Natural killer cell (primary cell): Measurements from ENCODE around the gene PCARE. TPM values are rescaled to one million over a fixed set of nuclear protein-coding genes. Genes with fewer than 3 reads are reported as not detected.

Experiments
- ATAC-seq, 3 donors: fragments of 150-1000 bp in 2 of 3; fragments of 200-7000 bp in 1 of 3; cut with Tn5 transposase; 1 replicate in 1 of 3; 2 replicates in 2 of 3; pipeline ENCODE4 v1.10.0; 2021; ENCODE audit warnings: mild to moderate bottlenecking in 2 of 3, moderate library complexity in 2 of 3
- DNase-seq, 2 donors: peaks; one replicate each; pipeline versions ENCODE4 v3.0.0 to v3.0.0-alpha.2; 2013 to 2021; ENCODE audit warnings: mixed read lengths in 1 of 2
- H3K27ac ChIP-seq: one replicate; pipeline ENCODE4 v1.5.1; 2013; ENCODE audit warnings: mild to moderate bottlenecking, low read length
- H3K27me3 ChIP-seq: one replicate; pipeline ENCODE4 v1.6.1; 2013; ENCODE audit warnings: low read length; ENCODE audit not compliant: control insufficient read depth, insufficient read depth
- H3K36me3 ChIP-seq: one replicate; pipeline ENCODE4 v1.6.1; 2013; ENCODE audit warnings: low read length; ENCODE audit not compliant: control insufficient read depth, insufficient read depth
- H3K4me1 ChIP-seq: one replicate; pipeline ENCODE4 v1.6.1; 2013; ENCODE audit warnings: low read length; ENCODE audit not compliant: control insufficient read depth, insufficient read depth
- H3K4me3 ChIP-seq: one replicate; pipeline ENCODE4 v1.5.1; 2013; ENCODE audit warnings: low read length
- H3K9me3 ChIP-seq: one replicate; pipeline ENCODE4 v1.6.1; 2013; ENCODE audit warnings: low read length; ENCODE audit not compliant: control insufficient read depth, insufficient read depth
- H3K27ac Mint-ChIP-seq, 2 donors: one replicate each; pipeline ENCODE4 v1.8.0; 2022; ENCODE audit warnings: mild to moderate bottlenecking in 2 of 2, mixed read lengths in 2 of 2, moderate library complexity in 1 of 2
- H3K27me3 Mint-ChIP-seq, 2 donors: one replicate each; pipeline ENCODE4 v1.8.0; 2022; ENCODE audit warnings: low read depth in 2 of 2, mixed read lengths in 2 of 2
- H3K36me3 Mint-ChIP-seq: one replicate; pipeline ENCODE4 v1.8.0; 2022; ENCODE audit warnings: mixed read lengths
- H3K4me1 Mint-ChIP-seq, 2 donors: one replicate each; pipeline ENCODE4 v1.8.0; 2022; ENCODE audit warnings: mixed read lengths in 2 of 2
- H3K4me3 Mint-ChIP-seq: one replicate; pipeline ENCODE4 v1.8.0; 2022; ENCODE audit warnings: mild to moderate bottlenecking, moderate library complexity, mixed read lengths
- H3K9me3 Mint-ChIP-seq, 2 donors: one replicate each; pipeline ENCODE4 v1.8.0; 2022; ENCODE audit warnings: mixed read lengths in 2 of 2
- WGBS: methylation state at CpG from one replicate; pipeline ENCODE4 v1.1.7; 2013; ENCODE audit warnings: missing lambda C conversion rate; ENCODE audit not compliant: insufficient coverage; 5-methylcytosine and 5-hydroxymethylcytosine counted together
- intact Hi-C: fragments of 100-400 bp; cut with micrococcal nuclease; formaldehyde crosslinking; loops from one replicate; pipeline ENCODE4 v1.14.2; 2022
- total RNA-seq, 4 donors: library from RNA; stranded (reverse); fragments of 120-200 nt in 1 of 4; gene quantifications; one replicate each; pipeline versions ENCODE4 v1.2.3 to v1.2.4, GENCODE V29; 2013 to 2022
- TF ChIP-seq, protein P1 (sequence below): fragments of 200-600 bp; IDR thresholded peaks from one replicate; pipeline ENCODE4 v1.8.0; 2022; ENCODE audit warnings: antibody characterized with exemption

The PCARE gene
- total RNA-seq, 3 donors from 2014 or later (not counting 1 experiment from before 2014, with no cell fraction given) = not detected

DNA sequence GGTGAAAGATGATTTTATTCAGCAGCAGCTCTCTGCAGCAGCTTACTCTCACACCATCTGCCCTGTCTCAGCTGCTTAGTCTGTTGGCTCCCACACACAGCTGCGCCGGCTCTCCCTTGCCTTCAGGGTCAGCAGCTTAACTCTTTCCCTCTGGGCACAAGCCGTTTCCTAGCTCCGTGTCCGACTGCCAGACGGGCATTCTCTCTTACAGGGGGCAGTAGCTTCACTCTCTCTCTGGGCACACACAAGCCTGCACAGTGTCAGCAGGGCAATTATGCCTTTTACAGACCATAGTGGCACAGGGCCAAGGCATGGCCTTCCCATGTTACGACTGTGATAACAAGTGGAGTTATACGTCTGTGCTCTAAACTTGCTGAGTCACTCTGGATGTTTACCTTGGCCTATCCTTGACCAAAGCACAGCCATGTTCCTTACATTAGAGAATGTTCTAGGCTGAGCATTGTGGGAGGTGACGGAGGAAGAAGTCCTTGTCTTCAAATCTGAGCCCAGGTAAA is 31.7 kb downstream of the PCARE start:
- intact Hi-C loops = no loop called here
- WGBS = 95% methylated on average over 9 of the region's 9 CpGs
- H3K9me3 ChIP-seq = no peaks in the 10 kb centered on the region
- H3K4me1 ChIP-seq = no peaks in the 10 kb centered on the region
- H3K27me3 Mint-ChIP-seq = no peaks in the 10 kb centered on the region
- H3K36me3 ChIP-seq = peaks cover 18% of the 10 kb centered on the region
- ATAC-seq (no peak), DNase-seq (no peak)
- H3K4me1 Mint-ChIP-seq = peaks cover 0 to 17% of the 10 kb centered on the region in 2 donors
- H3K9me3 Mint-ChIP-seq = no peaks in the 10 kb centered on the region
- no peaks in the 10 kb centered on the region for H3K36me3 Mint-ChIP-seq
- no peak overlapping the region for H3K27ac ChIP-seq
- TF ChIP-seq, protein P1, sequence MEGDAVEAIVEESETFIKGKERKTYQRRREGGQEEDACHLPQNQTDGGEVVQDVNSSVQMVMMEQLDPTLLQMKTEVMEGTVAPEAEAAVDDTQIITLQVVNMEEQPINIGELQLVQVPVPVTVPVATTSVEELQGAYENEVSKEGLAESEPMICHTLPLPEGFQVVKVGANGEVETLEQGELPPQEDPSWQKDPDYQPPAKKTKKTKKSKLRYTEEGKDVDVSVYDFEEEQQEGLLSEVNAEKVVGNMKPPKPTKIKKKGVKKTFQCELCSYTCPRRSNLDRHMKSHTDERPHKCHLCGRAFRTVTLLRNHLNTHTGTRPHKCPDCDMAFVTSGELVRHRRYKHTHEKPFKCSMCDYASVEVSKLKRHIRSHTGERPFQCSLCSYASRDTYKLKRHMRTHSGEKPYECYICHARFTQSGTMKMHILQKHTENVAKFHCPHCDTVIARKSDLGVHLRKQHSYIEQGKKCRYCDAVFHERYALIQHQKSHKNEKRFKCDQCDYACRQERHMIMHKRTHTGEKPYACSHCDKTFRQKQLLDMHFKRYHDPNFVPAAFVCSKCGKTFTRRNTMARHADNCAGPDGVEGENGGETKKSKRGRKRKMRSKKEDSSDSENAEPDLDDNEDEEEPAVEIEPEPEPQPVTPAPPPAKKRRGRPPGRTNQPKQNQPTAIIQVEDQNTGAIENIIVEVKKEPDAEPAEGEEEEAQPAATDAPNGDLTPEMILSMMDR = no peak
- H3K4me3 ChIP-seq = no peak overlapping the region
- no peaks in the 10 kb centered on the region for H3K27me3 ChIP-seq
- H3K4me3 Mint-ChIP-seq = no peak overlapping the region
- H3K27ac Mint-ChIP-seq = no peak overlapping the region

DNA sequence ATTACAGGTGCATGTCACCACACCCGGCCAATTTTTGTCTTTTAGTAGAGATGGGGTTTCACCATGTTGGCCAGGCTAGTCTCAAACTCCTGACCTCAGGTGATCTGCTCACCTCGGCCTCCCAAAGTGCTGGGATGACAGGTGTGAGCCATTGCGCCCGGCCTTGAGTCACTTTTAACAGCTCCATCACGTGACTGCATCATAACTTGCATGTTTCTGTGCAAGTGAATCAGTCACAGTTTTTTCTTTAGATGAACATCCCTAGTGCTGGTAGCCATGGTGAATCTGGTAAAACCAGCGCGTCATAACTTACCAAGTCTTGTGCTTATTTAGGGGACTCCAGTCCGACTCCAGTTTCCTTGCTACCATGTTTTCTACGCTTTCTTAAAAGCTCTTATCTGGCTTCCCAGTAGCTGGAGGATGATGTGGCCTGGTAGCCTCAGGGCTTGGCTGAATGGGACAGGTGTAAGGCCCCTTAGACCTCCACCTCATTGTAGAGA is 33.1 kb downstream of the PCARE start:
- Mint-ChIP-seq H3K36me3 (peaks cover under 1% of the 10 kb centered on the region), H3K4me1 (peaks cover 9 to 13% of the 10 kb centered on the region in 2 donors), H3K27ac (no peak overlapping the region), H3K4me3 (no peak overlapping the region), H3K9me3 (no peaks in the 10 kb centered on the region), H3K27me3 (no peaks in the 10 kb centered on the region)
- TF ChIP-seq, protein P1 = no peak
- intact Hi-C loops = no loop called here
- H3K36me3 ChIP-seq = peaks cover 12% of the 10 kb centered on the region
- DNase-seq = no peak
- no peak overlapping the region for H3K27ac ChIP-seq
- no peaks in the 10 kb centered on the region for H3K9me3 ChIP-seq
- H3K4me1 ChIP-seq = no peaks in the 10 kb centered on the region
- ATAC-seq = no peak
- no peaks in the 10 kb centered on the region for H3K27me3 ChIP-seq
- 88% methylated on average over 9 of the region's 9 CpGs for WGBS
- no peak overlapping the region for H3K4me3 ChIP-seq

DNA sequence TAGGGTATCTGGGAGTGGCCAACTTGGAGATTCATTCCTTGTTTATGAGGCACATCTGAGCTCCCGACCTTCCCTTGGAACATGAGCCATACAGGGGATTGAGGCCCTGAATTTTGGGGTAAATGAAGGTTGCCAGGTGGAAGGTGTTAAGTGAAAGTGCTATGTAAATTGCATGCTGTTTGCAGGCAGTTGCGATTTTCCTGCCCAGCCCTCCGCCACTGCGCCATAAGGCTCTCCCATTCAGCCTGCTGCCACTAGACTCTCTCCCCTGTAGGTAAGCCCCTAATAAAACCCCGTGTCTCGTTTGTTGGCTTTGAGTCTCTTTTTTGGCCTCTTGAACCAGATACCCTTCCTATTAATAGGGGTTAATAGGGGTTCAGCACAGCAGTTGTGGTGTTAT is 33.8 kb downstream of the PCARE start:
- Histone ChIP-seq H3K4me3 (no peak overlapping the region), H3K4me1 (peaks cover under 1% of the 10 kb centered on the region), H3K36me3 (peaks cover 10% of the 10 kb centered on the region), H3K27ac (no peak overlapping the region), H3K27me3 (no peaks in the 10 kb centered on the region), H3K9me3 (no peaks in the 10 kb centered on the region)
- H3K4me3 Mint-ChIP-seq = no peak overlapping the region
- peaks cover 7% of the 10 kb centered on the region for H3K36me3 Mint-ChIP-seq
- H3K9me3 Mint-ChIP-seq = no peaks in the 10 kb centered on the region
- H3K27ac Mint-ChIP-seq = peak overlapping the region; percentile 70
- ATAC-seq (no peak), DNase-seq (no peak)
- no peaks in the 10 kb centered on the region for H3K27me3 Mint-ChIP-seq
- H3K4me1 Mint-ChIP-seq = peaks cover 15 to 20% of the 10 kb centered on the region in 2 donors
- intact Hi-C loops = no loop called here
- TF ChIP-seq, protein P1 = no peak
- WGBS = 97% methylated on average over 4 of the region's 6 CpGs
